ENCODE data around the gene AHCYL1.

The AHCYL1 gene

GRCh38 chr1:109977225-109977624 lies 7.3 kb upstream of the AHCYL1 start:
- no peak for DNase-seq

GRCh38 chr1:109977657-109978378 lies 6.7 kb upstream of the AHCYL1 start:
- DNase-seq: no peak

- DNase-seq: no peak
These were observed 5.6 kb upstream of the AHCYL1 start for GRCh38 chr1:109978761-109979488.

- no peak for DNase-seq
These were observed 5.0 kb upstream of the AHCYL1 start for GRCh38 chr1:109979489-109980091.

- no peak for DNase-seq
These were observed 4.1 kb upstream of the AHCYL1 start for GRCh38 chr1:109980324-109981003.

GRCh38 chr1:109981004-109981335 lies 3.6 kb upstream of the AHCYL1 start:
- DNase-seq: no peak

- DNase-seq: no peak
These were observed 980 bp upstream of the AHCYL1 start for GRCh38 chr1:109983380-109984189.

- no peak for DNase-seq
These were observed 442 bp upstream of the AHCYL1 start for GRCh38 chr1:109984190-109984455.

- DNase-seq: no peak
These were observed 885 bp downstream of the AHCYL1 start for GRCh38 chr1:109985247-109986053.

- DNase-seq: no peak
These were observed 1.5 kb downstream of the AHCYL1 start for GRCh38 chr1:109986054-109986444.

- DNase-seq: no peak
These were observed 3.9 kb downstream of the AHCYL1 start for GRCh38 chr1:109988349-109988914.

- DNase-seq: no peak
These were observed 5.1 kb downstream of the AHCYL1 start for GRCh38 chr1:109989506-109990301.

GRCh38 chr1:109990302-109990653 lies 5.7 kb downstream of the AHCYL1 start:
- DNase-seq: no peak

- DNase-seq: no peak
These were observed 6.9 kb downstream of the AHCYL1 start for GRCh38 chr1:109991400-109991925.

- no peak for DNase-seq
These were observed 9.3 kb downstream of the AHCYL1 start for GRCh38 chr1:109993885-109994284.

GRCh38 chr1:109994654-109995053 lies 10.1 kb downstream of the AHCYL1 start:
- DNase-seq: no peak

- DNase-seq: no peak
These were observed 11.0 kb downstream of the AHCYL1 start for GRCh38 chr1:109995536-109995935.

- DNase-seq: no peak
These were observed 11.9 kb downstream of the AHCYL1 start for GRCh38 chr1:109996476-109996875.

- DNase-seq: no peak
These were observed 12.8 kb downstream of the AHCYL1 start for GRCh38 chr1:109997204-109997866.

GRCh38 chr1:109997867-109998229 lies 13.3 kb downstream of the AHCYL1 start:
- no peak for DNase-seq

Measured in activated gamma-delta T cell (primary cell).